Panc1 (cell line): ENCODE measurements around the gene ABT1.

Experiments
- CTCF ChIP-seq: fragments of 450-650 bp; IDR thresholded peaks from 2 replicates; pipeline ENCODE4 v1.5.1; 2017; ENCODE audit warnings: mild to moderate bottlenecking
- POLR2AphosphoS5 ChIP-seq: IDR thresholded peaks from 2 replicates; pipeline ENCODE4 v1.6.1; 2012; ENCODE audit warnings: mild to moderate bottlenecking, low read depth, low read length, moderate library complexity
- REST ChIP-seq, 2 experiments: IDR thresholded peaks; 2 replicates each; pipeline ENCODE4 v1.6.1; 2011 to 2012; ENCODE audit warnings: low read depth in 2 of 2, control low read depth in 1 of 2, low read length in 1 of 2, mild to moderate bottlenecking in 1 of 2, moderate library complexity in 1 of 2; ENCODE audit not compliant: insufficient read depth in 1 of 2
- SIN3A ChIP-seq: IDR thresholded peaks from 2 replicates; pipeline ENCODE4 v1.6.1; 2012; ENCODE audit warnings: low read depth, mild to moderate bottlenecking, low read length, moderate library complexity, borderline replicate concordance; ENCODE audit not compliant: insufficient read depth
- TCF7L2 ChIP-seq: IDR thresholded peaks from 2 replicates; pipeline ENCODE4 v1.6.1; 2011; ENCODE audit warnings: mild to moderate bottlenecking, low read depth, low read length, inconsistent platforms

GRCh38 chr6:26594131-26594498 lies 2.6 kb upstream of the ABT1 start:
- TF ChIP-seq CTCF (no peak), SIN3A (no peak), REST (IDR thresholded peaks at IDR 0.05; ENCODE audit: insufficient read depth in 1 of 2, low read depth in 2 of 2, low read length in 1 of 2) (no peak), POLR2AphosphoS5 (no peak), TCF7L2 (no peak)
